RWPE2 (cell line): ENCODE data around the gene EEA1.

Source experiments
- ATAC-seq: fragments of 200-7000 bp; cut with Tn5 transposase; 3 replicates; pipeline ENCODE4 v1.9.1; 2021; ENCODE audit warnings: low read depth
- DNase-seq: peaks from one replicate; pipeline ENCODE4 v3.0.0-alpha.2; 2020; ENCODE audit warnings: low spot score
- H3K27ac ChIP-seq: fragments of 450-650 bp; 2 replicates; pipeline ENCODE4 v1.5.1; 2017; ENCODE audit warnings: mild to moderate bottlenecking; ENCODE audit not compliant: poor library complexity, severe bottlenecking
- H3K27me3 ChIP-seq: fragments of 250-450 bp; sonication (Bioruptor Pico); 2 replicates; pipeline ENCODE4 v1.5.1; 2021; ENCODE audit warnings: mild to moderate bottlenecking, moderate library complexity; ENCODE audit not compliant: insufficient read depth, poor library complexity, severe bottlenecking
- H3K36me3 ChIP-seq: fragments of 250-450 bp; sonication (Bioruptor Pico); 2 replicates; pipeline ENCODE4 v1.5.1; 2020; ENCODE audit warnings: low read depth, mild to moderate bottlenecking, moderate library complexity
- H3K4me1 ChIP-seq: fragments of 250-450 bp; sonication (Bioruptor Pico); 2 replicates; pipeline ENCODE4 v1.5.1; 2021; ENCODE audit warnings: mild to moderate bottlenecking, moderate library complexity; ENCODE audit not compliant: insufficient read depth, poor library complexity, severe bottlenecking
- H3K4me3 ChIP-seq: fragments of 250-450 bp; sonication (Bioruptor Pico); 2 replicates; pipeline ENCODE4 v1.5.1; 2021; ENCODE audit warnings: mild to moderate bottlenecking, moderate library complexity; ENCODE audit not compliant: severe bottlenecking
- H3K9me3 ChIP-seq: fragments of 250-450 bp; sonication (Bioruptor Pico); 2 replicates; pipeline ENCODE4 v1.5.1; 2021; ENCODE audit warnings: mild to moderate bottlenecking, moderate library complexity; ENCODE audit not compliant: severe bottlenecking
- CTCF ChIP-seq: fragments of 450-650 bp; IDR thresholded peaks from one replicate; pipeline ENCODE4 v1.5.1; 2017; ENCODE audit warnings: mild to moderate bottlenecking, moderate library complexity; ENCODE audit not compliant: poor library complexity, severe bottlenecking

Gene EEA1

GRCh38 chr12:92921877-92922276, 7.2 kb downstream of the EEA1 start:
- no peak for ATAC-seq

GRCh38 chr12:92915365-92915764, 13.7 kb downstream of the EEA1 start:
- Histone ChIP-seq H3K9me3 (no peaks in the 10 kb centered on the region), H3K27ac (no peak overlapping the region), H3K36me3 (no peaks in the 10 kb centered on the region), H3K4me3 (no peak overlapping the region), H3K27me3 (no peaks in the 10 kb centered on the region), H3K4me1 (peaks cover 25% of the 10 kb centered on the region)
- ATAC-seq = no peak
- DNase-seq = no peak
- TF ChIP-seq CTCF = no peak

More at GRCh38 chr12:92921877-92922276, 7.2 kb downstream of the EEA1 start:
- Histone ChIP-seq H3K9me3 (no peaks in the 10 kb centered on the region), H3K27ac (no peak overlapping the region), H3K27me3 (no peaks in the 10 kb centered on the region), H3K36me3 (peaks cover 4% of the 10 kb centered on the region; the same call in 1 of the 2 replicates), H3K4me3 (no peak overlapping the region), H3K4me1 (no peaks in the 10 kb centered on the region)
- TF ChIP-seq CTCF = no peak
- DNase-seq = no peak

- no peak for ATAC-seq
- TF ChIP-seq CTCF = no peak
- H3K4me1 ChIP-seq = peaks cover 25% of the 10 kb centered on the region
These were observed 14.9 kb downstream of the EEA1 start for GRCh38 chr12:92914170-92914569.

GRCh38 chr12:92912672-92913071, 16.4 kb downstream of the EEA1 start:
- DNase-seq = no peak

More at GRCh38 chr12:92914170-92914569, 14.9 kb downstream of the EEA1 start:
- Histone ChIP-seq H3K27ac (peak overlapping the region; percentile 64), H3K4me3 (no peak overlapping the region), H3K27me3 (no peaks in the 10 kb centered on the region), H3K36me3 (no peaks in the 10 kb centered on the region; the same call in 1 of the 2 replicates), H3K9me3 (no peaks in the 10 kb centered on the region)
- no peak for DNase-seq

More at GRCh38 chr12:92912672-92913071, 16.4 kb downstream of the EEA1 start:
- no peak; the same call in 2 of the 3 replicates for ATAC-seq
- Histone ChIP-seq H3K27ac (peak overlapping the region; percentile 64), H3K27me3 (no peaks in the 10 kb centered on the region), H3K4me3 (no peak overlapping the region), H3K4me1 (peaks cover 25% of the 10 kb centered on the region), H3K36me3 (no peaks in the 10 kb centered on the region; the same call in 1 of the 2 replicates), H3K9me3 (no peaks in the 10 kb centered on the region)
- TF ChIP-seq CTCF = no peak
